K562 (cell line): ENCODE measurements around the gene TXNL4A. TPM values are rescaled to one million over a fixed set of nuclear protein-coding genes. Genes with fewer than 3 reads are reported as not detected.

Experiments used
- ATAC-seq: fragments of 200-7000 bp; cut with Tn5 transposase; 3 replicates; pipeline ENCODE4 v1.9.1; 2020; ENCODE audit warnings: moderate library complexity
- BruUV-seq: library from RNA; stranded (reverse); fragments of 400-500 nt; replicated peaks from 2 replicates; lab custom pipeline; 2021; lab: Mats Ljungman, UMichigan
- CTCF ChIA-PET: fragments of 300-600 bp; formaldehyde crosslinking; extraction: SDS; loops from one replicate; lab custom pipeline; 2021; ENCODE audit warnings: low intra/inter-chr PET ratio; lab: Yijun Ruan, JAX
- POLR2A ChIA-PET: fragments of 300-600, 350-650 bp; sonication (Branson Sonifier 250); formaldehyde crosslinking; extraction: SDS; loops from one replicate; lab custom pipeline; 2021; ENCODE audit warnings: antibody characterized with exemption, inconsistent platforms; lab: Yijun Ruan, JAX
- DNase-seq, 4 experiments: peaks; one replicate each; pipeline versions ENCODE4 v3.0.0 to v3.0.0-alpha.2; 2011 to 2018; ENCODE audit warnings: low spot score in 3 of 4, mixed read lengths in 3 of 4; ENCODE audit errors: extremely low read depth in 1 of 4
- FAIRE-seq: peaks from 2 replicates; lab custom pipeline; 2011; peaks lifted over from hg19 to GRCh38; lab: Jason Lieb, UNC
- H2AFZ ChIP-seq: 2 replicates; pipeline ENCODE4 v1.6.0; 2011; ENCODE audit warnings: low read depth, low read length, control low read depth, inconsistent platforms
- H3K27ac ChIP-seq: fragments of 200-600 bp; 3 replicates; pipeline ENCODE4 v1.8.0; 2011; ENCODE audit warnings: low read depth, mild to moderate bottlenecking, control low read depth, inconsistent platforms, low read length, moderate library complexity, mixed read lengths; ENCODE audit errors: extremely low read depth
- H3K27me3 ChIP-seq, 2 experiments: fragments of 300-600 bp in 1 of 2; 2 replicates in 1 of 2; 3 replicates in 1 of 2; pipeline versions ENCODE4 v1.6.0 to v1.8.0; 2011; ENCODE audit warnings: inconsistent platforms in 2 of 2, low read length in 2 of 2, mild to moderate bottlenecking in 1 of 2, mixed read lengths in 1 of 2, moderate library complexity in 1 of 2; ENCODE audit not compliant: control insufficient read depth in 2 of 2, insufficient read depth in 2 of 2
- H3K36me3 ChIP-seq: fragments of 300-600 bp; 3 replicates; pipeline ENCODE4 v1.8.0; 2011; ENCODE audit warnings: mild to moderate bottlenecking, low read length, inconsistent platforms; ENCODE audit not compliant: control insufficient read depth, insufficient read depth
- H3K4me1 ChIP-seq, 2 experiments: fragments of 200-600 bp in 1 of 2; replicated peaks in 1 of 2; 2 replicates in 1 of 2; 3 replicates in 1 of 2; pipeline versions ENCODE4 v1.5.1 to v1.8.0; 2011; ENCODE audit warnings: inconsistent platforms in 2 of 2, low read length in 2 of 2, mild to moderate bottlenecking in 1 of 2, mixed read lengths in 1 of 2, moderate library complexity in 1 of 2; ENCODE audit not compliant: control insufficient read depth in 2 of 2, insufficient read depth in 2 of 2
- H3K4me2 ChIP-seq: 2 replicates; pipeline ENCODE4 v1.6.1; 2011; ENCODE audit warnings: low read length, control low read depth, inconsistent platforms, mixed read lengths; ENCODE audit not compliant: insufficient read depth
- H3K4me3 ChIP-seq: fragments of 200-600 bp; sonication (generic), shearing (Covaris generic); 2 replicates; pipeline ENCODE4 v1.5.1; 2016; ENCODE audit warnings: control low read depth, inconsistent platforms
- H3K79me2 ChIP-seq: fragments of 200-600 bp; 3 replicates; pipeline ENCODE4 v1.8.0; 2011; ENCODE audit warnings: low read length, inconsistent platforms; ENCODE audit not compliant: control insufficient read depth, insufficient read depth
- H3K9ac ChIP-seq, 2 experiments: 2 replicates each; pipeline versions ENCODE4 v1.6.0 to v1.6.1; 2011; ENCODE audit warnings: low read depth in 2 of 2, low read length in 2 of 2, control low read depth in 1 of 2, inconsistent platforms in 1 of 2, mild to moderate bottlenecking in 1 of 2, mixed read lengths in 1 of 2; ENCODE audit not compliant: insufficient read depth in 1 of 2
- H3K9me1 ChIP-seq: one replicate; pipeline ENCODE4 v1.6.0; 2011; ENCODE audit warnings: inconsistent platforms, mild to moderate bottlenecking, low read length, moderate library complexity; ENCODE audit not compliant: control insufficient read depth, insufficient read depth
- H3K9me3 ChIP-seq: replicated peaks from 2 replicates; pipeline ENCODE4 v1.5.1; 2011; ENCODE audit warnings: low read depth, low read length, inconsistent platforms; ENCODE audit not compliant: control insufficient read depth, insufficient read depth
- H4K20me1 ChIP-seq: replicated peaks from 2 replicates; pipeline ENCODE4 v1.6.1; 2011; ENCODE audit warnings: low read length, inconsistent platforms, mixed read lengths; ENCODE audit not compliant: control insufficient read depth, insufficient read depth
- CC2D1A ChIP-seq: fragments of 450-650 bp; IDR thresholded peaks from 2 replicates; pipeline ENCODE4 v1.6.1; 2017; ENCODE audit warnings: mild to moderate bottlenecking
- ETV1 ChIP-seq: fragments of 450-650 bp; conservative IDR thresholded peaks from 2 replicates; pipeline ENCODE4 v1.6.1; 2016; ENCODE audit warnings: missing genetic modification characterization, control low read depth, low read depth, missing compliant biosample characterization
- NFIX ChIP-seq: fragments of 250-450 bp; sonication (Bioruptor Pico); IDR thresholded peaks from 2 replicates; pipeline ENCODE4 v1.4.0; 2020; ENCODE audit warnings: low read depth, mild to moderate bottlenecking, moderate library complexity
- SOX6 ChIP-seq: fragments of 450-650 bp; IDR thresholded peaks from 2 replicates; pipeline ENCODE4 v1.6.1; 2014; ENCODE audit warnings: mild to moderate bottlenecking
- STAT5B ChIP-seq: fragments of 250-450 bp; sonication (Bioruptor Pico); IDR thresholded peaks from 2 replicates; pipeline ENCODE4 v1.8.0; 2021; ENCODE audit warnings: mild to moderate bottlenecking, inconsistent platforms
- TRIM25 ChIP-seq: fragments of 450-650 bp; IDR thresholded peaks from 2 replicates; pipeline ENCODE4 v1.7.0; 2016; ENCODE audit warnings: borderline replicate concordance
- ZNF197 ChIP-seq: fragments of 200-800 bp; sonication (Bioruptor generic); IDR thresholded peaks from 2 replicates; pipeline ENCODE4 v1.6.1; 2016; ENCODE audit warnings: low read depth, missing genetic modification characterization, missing compliant biosample characterization
- ZNF778 ChIP-seq: fragments of 450-650 bp; formaldehyde crosslinking; IDR thresholded peaks from 2 replicates; pipeline ENCODE4 v1.4.0; 2020; ENCODE audit warnings: mild to moderate bottlenecking, moderate library complexity
- WGBS: fragments of 100-300 bp; shearing (Covaris generic); methylation state at CpG from one replicate; pipeline ENCODE4 v1.1.6; 2016; ENCODE audit warnings: low coverage, mixed read lengths; ENCODE audit not compliant: insufficient coverage; ENCODE audit errors: missing lambda C conversion rate; 5-methylcytosine and 5-hydroxymethylcytosine counted together
- in situ Hi-C: fragments of 300-500 bp; cut with MboI; formaldehyde crosslinking; loops from 4 replicates; pipeline ENCODE4 v1.15.0; 2018; ENCODE audit warnings: inconsistent platforms, mixed read lengths
- intact Hi-C: fragments of 100-400 bp; cut with micrococcal nuclease; formaldehyde crosslinking; loops from 2 replicates; pipeline ENCODE4 v1.14.2; 2022
- polyA plus RNA-seq, 8 experiments: library from polyadenylated mRNA; depleted of rRNA in 4 of 8; stranded (reverse) in 5 of 8; unstranded in 3 of 8; fragments of >200 nt; fragmentation: Nextera tagmentation in 2 of 8; fragmentation: Illumina TruSeq in 1 of 8; extraction: Ambion mirVana in 2 of 8; extraction: Trizol in 1 of 8; gene quantifications; 2 replicates each; pipeline versions ENCODE4 v1.2.1 to v1.2.3, GENCODE V29; 2011 to 2014; ENCODE audit warnings: inconsistent platforms in 1 of 8, missing spikeins in 1 of 8
- total RNA-seq, 7 experiments: library from RNA; depleted of rRNA in 6 of 7; stranded (reverse); fragments of >200 nt in 6 of 7; fragmentation: Illumina TruSeq in 2 of 7; extraction: Trizol in 2 of 7; gene quantifications; 2 replicates each; pipeline versions ENCODE4 v1.2.1 to v1.2.3, GENCODE V29; 2011 to 2021; ENCODE audit warnings: low replicate concordance in 1 of 7
- TF ChIP-seq, protein P1 (sequence below): fragments of 200-800 bp; sonication (Bioruptor generic); IDR thresholded peaks from 2 replicates; pipeline ENCODE4 v1.6.1; 2017; ENCODE audit warnings: missing genetic modification characterization, missing compliant biosample characterization

The TXNL4A gene
- total and polyA plus RNA-seq, 9 of the 15 experiments (the other 6 are each of a cell fraction or from before 2014, with no cell fraction given) = 27.0 to 132 (median 87.5) TPM

DNA sequence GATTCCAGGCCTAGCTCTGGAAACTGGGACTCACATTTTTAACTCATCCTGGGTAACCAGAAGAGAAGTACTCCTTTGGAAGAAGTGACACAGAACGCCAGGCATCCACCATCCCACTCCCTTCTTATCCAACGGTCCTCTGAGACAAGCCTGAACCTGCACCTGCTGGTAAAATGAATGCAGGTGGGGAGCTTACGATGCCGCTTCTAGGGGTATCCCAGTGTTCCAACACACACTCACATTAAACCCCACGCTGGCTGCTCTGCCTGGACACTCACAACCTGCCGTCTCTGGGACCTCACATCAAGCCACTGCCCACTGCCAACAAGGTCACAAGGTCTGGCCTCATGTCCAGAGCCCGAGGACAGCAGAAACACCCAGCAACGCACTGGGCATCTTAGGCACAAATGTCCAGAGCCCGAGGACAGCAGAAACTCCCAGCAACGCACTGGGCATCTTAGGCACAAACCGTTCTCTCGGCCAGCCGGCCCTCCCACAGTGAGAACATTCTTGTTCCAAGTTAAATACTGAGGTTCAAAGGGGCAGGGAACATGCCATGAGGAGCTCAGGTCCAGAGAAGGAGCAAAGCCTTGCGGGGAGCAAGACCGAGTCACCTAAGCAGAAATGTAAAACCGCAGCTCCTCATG lies 46.8 kb downstream of the TXNL4A start:
- H3K4me2 ChIP-seq = no peak overlapping the region
- ATAC-seq (no peak), FAIRE-seq (no peak), DNase-seq (no peak)
- ChIA-PET CTCF (no interaction called here), POLR2A (no interaction called here)
- no peak overlapping the region for H3K4me3 ChIP-seq
- BruUV-seq = no TSS peak
- no peak overlapping the region for H3K27ac ChIP-seq
- in situ Hi-C loops (no loop called here), intact Hi-C loops (no loop called here)
- peaks cover 16% of the 10 kb centered on the region for H4K20me1 ChIP-seq
- no peaks in the 10 kb centered on the region for H3K27me3 ChIP-seq
- TF ChIP-seq SOX6 (no peak), TRIM25 (no peak), ZNF778 (no peak), NFIX (CRISPR knock-in tag) (no peak), STAT5B (no peak), ETV1 (no peak), ZNF197 (CRISPR knock-in tag) (no peak), CC2D1A (no peak)
- TF ChIP-seq, protein P1, sequence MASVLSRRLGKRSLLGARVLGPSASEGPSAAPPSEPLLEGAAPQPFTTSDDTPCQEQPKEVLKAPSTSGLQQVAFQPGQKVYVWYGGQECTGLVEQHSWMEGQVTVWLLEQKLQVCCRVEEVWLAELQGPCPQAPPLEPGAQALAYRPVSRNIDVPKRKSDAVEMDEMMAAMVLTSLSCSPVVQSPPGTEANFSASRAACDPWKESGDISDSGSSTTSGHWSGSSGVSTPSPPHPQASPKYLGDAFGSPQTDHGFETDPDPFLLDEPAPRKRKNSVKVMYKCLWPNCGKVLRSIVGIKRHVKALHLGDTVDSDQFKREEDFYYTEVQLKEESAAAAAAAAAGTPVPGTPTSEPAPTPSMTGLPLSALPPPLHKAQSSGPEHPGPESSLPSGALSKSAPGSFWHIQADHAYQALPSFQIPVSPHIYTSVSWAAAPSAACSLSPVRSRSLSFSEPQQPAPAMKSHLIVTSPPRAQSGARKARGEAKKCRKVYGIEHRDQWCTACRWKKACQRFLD (CRISPR knock-in tag) = no peak
- H3K79me2 ChIP-seq = no peaks in the 10 kb centered on the region
- H2AFZ ChIP-seq = no peak overlapping the region
- H3K9me3 ChIP-seq = no peaks in the 10 kb centered on the region
- H3K9ac ChIP-seq = no peak overlapping the region
- H3K9me1 ChIP-seq = no peaks in the 10 kb centered on the region
- 94% methylated on average over 9 of the region's 16 CpGs for WGBS
- peaks cover 6 to 37% of the 10 kb centered on the region in 2 experiments; a peak in 4 of 5 replicates for H3K4me1 ChIP-seq
- peaks cover 4% of the 10 kb centered on the region for H3K36me3 ChIP-seq
